HG02610 (cell line): ENCODE measurements around the gene CHD5.

Experiments
- ATAC-seq: cut with Tn5 transposase; IDR thresholded peaks from one replicate; pipeline ENCODE4 v1.9.1; 2021; ENCODE audit warnings: mild to moderate bottlenecking, moderate library complexity; ENCODE audit not compliant: unreplicated experiment

Gene CHD5

DNA sequence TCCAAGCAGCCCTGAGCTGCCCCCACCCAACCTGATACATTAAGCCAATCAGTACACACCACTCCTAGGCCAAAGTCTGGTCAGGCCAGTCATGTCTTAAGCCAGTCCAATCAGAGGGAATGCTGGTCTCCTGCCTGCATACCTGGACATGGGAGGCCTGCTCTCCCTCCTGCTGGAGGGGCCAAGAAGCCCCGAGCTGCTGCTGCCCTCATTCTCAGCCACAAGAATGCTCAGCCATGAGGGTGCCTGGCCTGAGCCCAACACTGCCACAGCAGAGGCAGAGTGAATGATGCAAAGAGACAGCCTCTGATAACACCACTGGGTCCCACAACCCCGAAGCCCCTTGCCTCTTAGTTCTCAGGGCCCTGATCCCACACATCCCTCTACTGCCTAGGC lies 23.0 kb downstream of the CHD5 start:
- ATAC-seq: no peak

DNA sequence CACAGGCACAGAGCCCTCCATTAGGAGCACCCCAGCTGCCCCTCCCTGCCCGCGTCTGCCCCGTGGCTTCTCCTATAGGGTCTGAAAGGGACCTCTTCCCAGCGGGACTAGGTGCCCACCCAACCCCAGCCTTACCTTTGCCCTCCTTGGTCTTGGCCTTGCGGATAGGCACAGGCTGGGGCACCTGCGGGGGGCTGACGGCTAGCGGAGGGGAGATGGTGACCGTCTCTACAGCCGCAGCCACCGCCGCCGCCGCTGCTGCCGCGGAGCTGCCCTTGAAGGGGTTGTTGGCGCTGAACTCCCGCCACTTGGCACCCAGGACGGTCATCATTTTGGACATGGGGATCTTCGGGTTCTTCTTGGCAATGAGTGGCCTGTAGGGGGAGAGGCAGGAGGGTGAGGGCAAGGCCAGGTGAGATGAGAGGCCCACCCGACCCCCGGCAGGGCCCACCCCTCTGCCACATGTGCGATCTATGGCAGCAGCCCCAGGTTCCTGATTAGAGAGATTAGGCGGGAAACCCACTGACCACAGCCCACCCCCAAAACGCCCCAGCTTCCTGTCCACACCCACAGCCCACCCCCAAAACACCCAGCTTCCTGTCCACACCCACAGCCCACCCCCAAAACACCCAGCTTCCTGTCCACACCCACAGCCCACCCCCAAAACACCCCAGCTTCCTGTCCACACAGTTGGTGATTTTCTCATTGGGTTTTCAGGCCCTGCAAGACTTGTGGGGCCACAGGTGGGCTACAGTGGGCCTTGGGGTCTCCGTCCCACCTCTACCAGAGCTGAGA lies 25.4 kb downstream of the CHD5 start:
- ATAC-seq: no peak

DNA sequence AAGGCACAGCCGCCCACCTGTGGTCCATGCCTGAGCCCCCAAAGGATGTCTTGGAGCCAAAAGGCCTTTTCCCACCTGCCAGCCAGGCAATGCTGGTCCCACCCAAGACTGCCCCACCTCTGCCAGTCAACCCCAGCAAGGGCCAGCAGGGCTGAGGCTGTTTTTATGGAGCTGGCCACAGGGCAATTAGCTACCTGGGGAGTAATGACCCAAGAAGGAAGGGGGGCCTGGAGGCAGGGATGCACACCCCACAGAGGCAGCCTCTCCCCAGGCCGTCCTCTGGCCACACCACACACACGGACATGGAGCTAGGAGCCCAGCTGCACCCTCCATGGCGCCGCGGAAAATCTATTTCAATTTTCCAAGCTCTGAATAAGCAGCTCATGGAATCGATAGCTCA lies 27.2 kb downstream of the CHD5 start:
- no peak for ATAC-seq

DNA sequence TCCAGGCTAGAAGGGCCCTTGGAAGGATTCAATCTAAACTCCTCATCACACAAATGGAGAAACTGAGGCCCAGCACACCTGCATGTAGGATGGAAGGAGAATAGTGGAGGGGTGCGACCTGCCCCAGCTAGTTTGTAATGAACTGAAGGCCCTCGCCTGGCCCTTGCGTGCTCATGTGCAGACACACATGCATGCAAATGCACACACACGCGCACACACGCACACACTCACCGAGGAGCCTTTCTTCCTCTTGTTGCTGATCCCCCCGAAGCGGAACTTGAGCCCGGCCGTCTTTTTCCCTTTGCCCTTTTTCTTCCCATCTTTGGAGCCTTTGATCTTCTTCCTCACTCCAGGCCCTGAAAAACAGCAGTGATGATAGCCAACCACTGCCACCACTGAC lies 27.9 kb downstream of the CHD5 start:
- no peak for ATAC-seq

DNA sequence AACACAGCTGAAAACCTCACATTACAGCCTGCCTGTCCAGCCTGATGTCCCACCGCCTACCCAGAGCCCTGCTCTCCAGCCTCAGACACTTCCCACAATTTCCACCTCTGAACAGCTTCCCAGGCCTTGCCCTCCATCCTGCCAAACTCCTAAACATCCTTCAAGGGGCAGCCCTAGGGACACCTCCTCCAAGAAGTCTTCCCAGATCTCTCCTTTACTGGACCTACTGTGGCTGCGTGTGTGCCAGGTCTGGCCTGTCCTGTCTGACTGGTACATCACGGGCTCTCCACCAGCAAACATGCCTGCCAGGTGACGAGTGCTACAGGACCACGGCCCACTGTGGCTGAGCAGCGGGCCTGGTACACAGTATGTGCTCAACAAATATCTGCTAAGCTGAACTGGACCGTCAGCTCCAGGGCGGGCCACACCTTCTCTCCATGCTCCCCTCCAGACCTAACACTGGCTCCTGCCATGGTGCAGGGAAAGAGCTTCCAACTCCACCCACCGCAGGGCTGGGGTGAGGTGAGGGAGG lies 28.8 kb downstream of the CHD5 start:
- no peak for ATAC-seq

DNA sequence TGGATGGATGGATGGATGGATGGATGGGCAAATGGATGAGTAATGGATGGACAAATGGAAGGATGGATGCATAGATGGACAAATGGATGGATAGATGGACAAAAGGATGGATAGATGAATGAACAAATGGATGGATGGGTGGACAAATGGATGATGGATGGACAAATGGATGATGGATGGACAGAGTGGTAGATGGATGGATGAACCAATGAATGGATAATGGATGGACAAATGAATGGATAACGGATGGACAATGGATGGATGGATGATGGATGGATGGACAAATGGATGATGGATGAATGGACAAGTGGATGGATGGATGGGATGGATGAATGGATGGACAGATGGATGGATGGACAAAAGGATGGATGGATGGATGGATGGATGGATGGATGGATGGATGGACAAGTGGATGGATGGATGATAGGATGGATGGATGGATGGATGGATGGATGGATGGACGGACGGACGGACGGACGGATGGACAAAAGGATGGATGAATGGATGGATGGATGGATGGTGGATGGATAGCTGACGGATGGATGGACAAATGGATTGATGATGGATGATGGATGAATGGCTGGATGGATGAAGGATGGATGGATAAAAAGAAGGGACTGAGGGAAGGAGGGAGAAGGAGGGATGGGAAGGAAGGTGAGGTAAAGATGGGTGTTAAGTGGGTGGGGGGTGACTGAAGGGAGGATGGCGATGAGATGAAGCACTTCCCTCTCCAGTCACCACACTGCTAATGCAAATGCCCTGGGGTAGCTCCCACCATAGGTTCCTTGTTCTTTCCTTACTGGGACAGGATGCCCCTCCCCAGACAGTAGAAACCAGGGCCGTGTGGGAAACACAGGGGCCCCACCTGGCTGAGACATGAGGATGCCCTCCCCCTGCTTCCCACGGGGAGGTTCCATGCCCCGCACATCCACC lies 29.8 kb downstream of the CHD5 start:
- no peak for ATAC-seq

DNA sequence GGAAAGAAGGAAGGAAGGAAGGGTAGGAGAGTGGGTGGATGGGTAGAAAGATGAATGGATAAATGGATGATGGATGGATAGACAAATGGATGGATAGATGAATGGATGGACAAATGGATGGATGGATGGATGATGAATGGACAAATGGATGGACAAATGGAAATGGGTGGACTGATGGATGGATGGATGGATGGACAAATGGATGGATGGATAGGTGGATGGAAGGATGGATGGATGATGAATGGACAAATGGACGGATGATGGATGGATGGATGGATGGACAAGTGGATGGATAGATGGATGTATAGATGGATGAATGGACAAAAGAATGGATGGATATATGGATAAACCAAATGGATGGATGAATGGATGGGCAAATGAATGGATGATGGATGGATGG lies 30.5 kb downstream of the CHD5 start:
- no peak for ATAC-seq

DNA sequence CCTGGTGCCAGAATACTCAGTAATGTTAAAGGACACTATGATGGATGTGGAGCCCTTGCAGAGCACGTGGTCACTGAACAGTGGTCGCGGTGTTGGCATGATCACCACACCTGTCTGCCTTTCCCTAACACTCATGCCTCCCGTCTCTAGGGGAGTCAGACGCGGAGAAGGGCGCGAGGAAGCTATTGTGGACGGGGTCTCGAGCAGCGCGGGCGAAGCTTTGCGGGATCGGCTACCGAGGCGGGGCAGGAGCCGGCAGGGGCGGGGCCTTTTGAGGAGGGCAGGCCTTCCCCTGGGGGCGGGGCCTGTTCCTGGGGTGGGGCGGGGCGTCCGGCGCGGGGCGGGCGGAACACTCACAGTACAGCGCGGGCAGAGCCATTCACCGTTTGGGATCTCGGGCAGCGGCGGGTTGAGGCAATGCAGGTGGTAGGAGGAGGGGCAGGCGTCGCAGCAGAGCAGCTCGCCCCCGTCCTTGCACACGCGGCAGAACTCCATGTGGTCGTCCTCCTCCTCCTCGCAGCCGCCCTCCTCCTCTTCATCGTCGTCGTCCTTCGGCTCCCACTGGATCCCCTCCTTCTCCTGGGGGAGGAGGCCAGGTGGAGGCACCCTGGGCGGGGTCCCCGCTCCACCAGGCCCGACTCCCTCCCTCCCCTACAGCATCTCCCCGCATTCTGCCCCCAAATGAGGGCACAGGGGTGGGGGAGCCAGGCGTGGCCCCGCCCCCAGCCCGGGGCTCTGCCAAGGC lies 31.5 kb downstream of the CHD5 start:
- ATAC-seq: no peak

DNA sequence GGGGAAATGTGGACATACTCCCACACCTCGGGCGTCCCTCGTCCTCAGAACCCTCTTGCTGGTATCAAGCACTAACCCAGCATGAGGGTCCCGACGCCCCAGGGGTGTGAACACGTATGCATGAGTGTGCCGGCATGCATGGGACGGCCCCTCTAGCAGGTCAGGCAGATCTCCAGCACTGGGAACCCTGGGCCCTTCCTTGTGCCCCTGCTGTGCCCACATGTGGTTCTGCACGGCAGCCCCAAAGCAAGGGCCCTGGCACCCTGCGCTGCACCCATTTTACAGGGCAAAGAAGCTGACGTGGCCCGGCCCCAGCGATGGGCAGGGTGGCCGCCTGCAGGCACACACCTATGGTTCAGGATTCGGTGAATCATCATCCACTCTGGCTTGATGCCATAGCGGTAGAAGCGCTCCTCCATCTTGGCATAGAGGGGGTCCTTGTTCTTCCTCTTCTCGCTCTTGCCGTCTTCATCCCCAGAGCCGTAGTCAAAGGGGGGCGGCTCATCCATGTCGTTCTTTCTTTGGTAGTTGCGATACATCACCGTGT lies 34.2 kb downstream of the CHD5 start:
- ATAC-seq: no peak

DNA sequence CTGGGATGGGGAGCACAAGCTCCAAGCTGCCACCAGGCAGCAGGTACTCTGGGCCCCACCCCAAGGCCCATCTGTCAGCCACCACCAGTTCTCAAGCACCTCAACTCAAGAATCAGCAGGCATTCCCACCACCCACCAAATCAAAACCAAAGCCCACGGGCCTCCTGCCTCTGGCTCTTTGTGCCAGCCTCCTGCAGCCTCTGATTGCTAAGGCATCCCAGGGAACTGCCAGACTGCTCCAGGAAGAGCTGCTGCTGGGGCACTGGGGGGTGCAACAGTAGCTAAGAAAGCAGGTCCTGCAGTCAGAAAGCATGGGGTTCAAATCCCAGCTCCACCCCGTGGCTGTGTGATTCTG lies 34.7 kb downstream of the CHD5 start:
- no peak for ATAC-seq

DNA sequence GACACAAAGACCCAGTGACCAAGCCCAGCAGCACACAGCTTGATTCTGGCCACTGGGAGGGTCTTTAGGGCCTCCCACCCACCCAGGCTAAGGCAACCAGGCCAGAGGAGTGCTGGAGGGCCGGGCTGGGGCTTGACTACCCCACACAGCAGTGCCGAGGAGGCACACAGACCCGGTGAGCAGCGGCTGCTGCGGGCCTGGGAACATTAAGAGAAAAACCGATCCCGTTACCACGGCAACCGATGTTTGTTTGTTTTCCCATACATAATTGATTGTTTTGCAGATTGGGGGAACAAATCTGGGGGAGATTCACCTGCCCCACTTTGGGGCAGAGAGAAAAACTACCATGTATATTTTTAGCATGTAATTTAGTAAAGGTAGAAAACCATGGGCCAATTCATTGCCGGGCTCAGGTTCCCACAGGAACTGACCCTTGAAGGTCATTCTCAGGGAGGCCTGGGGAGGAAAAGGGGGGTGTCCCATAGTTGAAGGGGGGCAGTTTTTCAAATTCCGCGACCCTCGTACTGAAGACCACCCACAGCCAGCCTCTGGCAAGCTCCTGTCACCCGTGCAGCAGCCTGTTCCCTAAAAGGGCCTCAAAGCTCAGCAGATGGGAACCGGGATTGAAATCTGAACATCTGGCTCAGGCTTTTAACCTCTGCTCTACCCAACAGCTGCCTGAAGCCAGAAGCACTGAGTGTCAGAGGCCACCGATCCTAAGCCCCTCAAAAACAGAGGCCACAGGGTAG lies 35.3 kb downstream of the CHD5 start:
- ATAC-seq: no peak

DNA sequence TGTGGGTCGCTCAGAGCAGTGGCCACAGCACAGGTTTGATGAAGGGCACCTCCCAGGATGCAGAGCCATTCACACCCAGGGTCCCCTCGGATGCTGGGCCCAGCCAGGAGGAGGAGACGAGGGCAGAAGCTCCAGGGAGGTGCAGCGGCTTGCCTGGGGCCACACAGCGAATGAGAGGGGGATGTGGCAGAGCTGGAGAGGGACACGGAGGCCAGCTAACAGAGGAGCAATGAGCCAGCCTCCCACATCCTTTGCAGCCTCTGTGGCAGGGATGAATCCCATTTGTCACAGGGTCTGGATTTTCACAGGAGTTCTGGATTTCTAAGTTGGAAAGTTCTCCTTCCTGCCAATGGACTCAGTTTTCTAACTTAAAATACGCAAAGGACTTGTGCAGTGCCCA lies 35.9 kb downstream of the CHD5 start:
- ATAC-seq: no peak

DNA sequence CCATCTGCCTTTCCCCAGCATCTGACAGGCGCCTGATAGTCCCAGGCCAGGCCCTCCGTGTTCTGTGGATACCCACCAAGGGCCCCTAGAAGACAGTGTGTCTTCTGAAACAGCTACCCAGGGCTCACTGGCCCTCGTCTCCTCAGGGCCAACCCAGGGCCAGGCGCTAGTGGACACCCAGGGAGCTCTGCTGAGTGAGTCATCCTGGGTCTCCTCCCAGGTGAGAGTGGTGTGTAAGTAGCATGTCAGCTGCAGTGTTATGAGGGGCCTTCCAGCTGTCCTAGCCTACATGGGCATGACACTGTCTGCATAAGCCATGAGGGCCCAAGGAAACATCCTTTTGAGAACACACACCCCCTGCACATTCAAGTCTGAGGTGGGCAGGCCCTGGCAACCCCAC lies 36.7 kb downstream of the CHD5 start:
- no peak for ATAC-seq

DNA sequence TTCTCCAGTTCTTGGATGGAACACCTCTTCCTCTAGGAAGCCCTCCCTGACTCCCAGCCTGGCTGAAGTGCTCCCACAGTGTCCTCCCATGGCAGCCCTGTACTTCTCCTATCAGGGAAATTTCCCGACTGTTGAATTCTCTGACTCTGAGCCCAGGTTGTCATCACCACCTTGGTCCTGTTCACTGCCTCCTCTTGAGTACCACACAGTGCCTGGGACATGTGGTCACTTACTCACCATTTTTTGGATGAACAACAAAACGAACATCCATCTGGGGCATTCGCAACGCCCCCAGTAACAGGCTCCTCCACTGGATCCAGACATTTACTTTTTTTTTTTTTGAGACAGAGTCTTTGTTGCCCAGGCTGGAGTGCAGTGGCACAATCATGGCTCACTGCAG lies 37.4 kb downstream of the CHD5 start:
- no peak for ATAC-seq

DNA sequence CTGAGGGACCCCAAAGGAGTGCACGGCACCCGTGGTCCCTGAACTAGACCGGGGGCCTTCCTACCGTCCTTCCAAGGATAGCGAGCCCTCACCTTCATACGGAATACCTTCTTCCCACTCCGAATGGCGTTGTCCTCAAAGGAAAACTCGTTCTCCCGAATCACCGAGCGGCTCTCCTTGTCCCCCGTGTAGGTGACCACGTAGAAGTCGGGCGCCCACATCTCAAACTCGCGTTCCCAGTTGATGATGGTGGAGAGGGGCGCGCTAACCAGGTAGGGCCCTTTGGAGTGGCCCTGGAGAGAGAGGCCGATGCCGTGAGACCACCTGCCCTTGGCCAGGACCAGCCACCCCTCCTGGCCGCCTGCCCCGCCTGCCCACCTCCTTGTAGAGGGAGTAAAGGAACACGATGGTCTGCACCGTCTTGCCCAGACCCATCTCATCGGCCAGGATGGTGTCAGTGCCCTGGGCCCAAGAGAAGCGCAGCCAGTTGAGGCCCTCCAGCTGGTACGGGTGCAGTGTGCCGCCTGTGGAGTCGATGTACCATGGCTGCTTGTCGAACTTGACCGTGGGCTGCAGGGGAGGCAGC lies 38.0 kb downstream of the CHD5 start:
- ATAC-seq: no peak

DNA sequence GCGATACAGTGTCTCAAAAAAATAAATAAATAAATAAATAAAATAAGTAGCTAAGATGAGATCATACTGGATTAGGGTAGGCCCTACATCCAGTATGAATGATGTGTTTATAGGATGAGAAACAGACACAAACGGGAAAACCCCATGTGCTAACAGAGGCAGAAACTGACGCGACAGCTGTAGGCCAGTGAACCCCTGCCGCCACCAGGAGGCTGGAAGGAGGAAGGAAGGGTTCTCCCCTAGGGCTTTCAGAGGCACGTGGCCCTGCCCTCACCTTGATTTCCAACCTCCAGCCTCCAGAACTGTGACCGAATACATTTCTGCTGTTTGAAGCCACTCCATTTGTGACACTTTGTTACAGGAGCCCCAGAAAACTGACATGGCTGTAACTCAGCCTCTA lies 38.5 kb downstream of the CHD5 start:
- ATAC-seq: peak; percentile 68

DNA sequence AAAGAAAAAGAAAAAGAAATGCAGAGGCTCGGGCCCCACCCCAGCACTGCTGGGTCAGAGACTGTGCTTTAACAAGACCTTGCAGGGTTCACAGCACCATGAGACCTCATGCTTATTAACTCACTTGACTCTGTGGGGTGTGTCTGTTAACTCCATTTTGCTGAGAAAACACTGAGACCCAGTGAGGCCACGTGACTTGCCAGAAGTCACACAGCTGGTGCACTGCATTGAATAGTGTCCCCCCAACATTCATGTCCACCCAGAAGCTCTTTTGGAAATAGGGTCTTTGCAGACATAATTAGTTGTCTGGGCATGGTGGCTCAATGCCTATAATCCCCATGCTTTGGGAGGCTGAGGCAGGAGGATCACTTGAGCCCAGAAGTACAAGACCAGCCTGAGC lies 39.7 kb downstream of the CHD5 start:
- ATAC-seq: no peak

DNA sequence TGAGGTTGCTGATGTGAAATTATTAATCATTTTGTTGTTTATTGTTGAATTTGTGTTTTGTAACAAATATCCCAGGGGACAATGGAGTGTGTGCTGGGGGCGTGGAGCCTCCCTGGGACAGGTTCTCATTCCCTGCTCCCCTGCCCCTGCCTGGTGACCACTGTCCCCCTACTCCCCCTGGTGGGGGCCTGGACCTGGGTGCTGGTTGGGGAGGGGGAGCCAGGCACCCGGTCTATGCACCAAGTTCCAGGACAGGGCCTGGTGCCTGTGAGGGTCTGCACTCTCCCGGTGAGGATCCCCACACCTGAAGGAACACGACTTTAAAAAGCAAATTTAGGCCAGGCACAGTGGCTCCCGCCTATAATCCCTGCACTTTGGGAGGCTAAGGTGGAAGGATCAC lies 42.4 kb downstream of the CHD5 start:
- ATAC-seq: no peak

DNA sequence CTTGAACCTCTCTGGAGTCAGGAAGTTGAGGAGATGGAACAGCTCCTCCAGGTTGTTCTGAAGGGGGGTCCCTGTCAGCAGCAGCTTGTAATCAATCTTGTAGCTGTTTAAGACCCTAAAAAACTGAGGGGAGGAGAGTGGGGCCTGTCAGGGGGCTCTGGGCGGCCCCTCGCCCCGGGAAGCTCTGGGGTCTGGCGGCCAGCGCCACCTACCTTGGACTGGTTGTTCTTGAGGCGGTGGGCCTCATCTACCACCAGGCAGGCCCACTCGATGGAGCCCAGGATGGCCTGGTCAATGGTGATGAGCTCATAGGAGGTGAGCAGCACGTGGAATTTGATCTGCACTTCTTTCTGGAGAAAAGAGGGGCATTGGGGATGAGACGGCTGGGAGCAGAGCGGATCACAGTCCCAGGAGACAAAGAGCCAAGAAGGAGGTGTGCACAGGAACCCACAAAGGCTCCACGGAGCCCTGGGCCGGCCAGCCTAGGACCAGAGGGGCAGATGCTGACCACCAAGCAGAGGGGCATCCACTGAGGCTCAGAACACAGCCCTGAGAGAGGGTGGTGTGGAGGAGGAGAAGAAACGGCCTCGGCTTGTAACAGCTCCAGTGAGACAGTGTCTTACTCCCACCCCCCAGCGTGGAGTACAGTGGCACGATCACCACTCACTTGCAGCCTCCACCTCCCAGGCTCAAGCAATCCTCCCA lies 43.5 kb downstream of the CHD5 start:
- ATAC-seq: no peak
